Measurements from ENCODE around the gene TLCD3B. TPM values are rescaled to one million over a fixed set of nuclear protein-coding genes. Genes with fewer than 3 reads are reported as not detected.

TLCD3B gene
- total and polyA plus RNA-seq, 2 donors = 0.22 to 0.32 TPM

DNA sequence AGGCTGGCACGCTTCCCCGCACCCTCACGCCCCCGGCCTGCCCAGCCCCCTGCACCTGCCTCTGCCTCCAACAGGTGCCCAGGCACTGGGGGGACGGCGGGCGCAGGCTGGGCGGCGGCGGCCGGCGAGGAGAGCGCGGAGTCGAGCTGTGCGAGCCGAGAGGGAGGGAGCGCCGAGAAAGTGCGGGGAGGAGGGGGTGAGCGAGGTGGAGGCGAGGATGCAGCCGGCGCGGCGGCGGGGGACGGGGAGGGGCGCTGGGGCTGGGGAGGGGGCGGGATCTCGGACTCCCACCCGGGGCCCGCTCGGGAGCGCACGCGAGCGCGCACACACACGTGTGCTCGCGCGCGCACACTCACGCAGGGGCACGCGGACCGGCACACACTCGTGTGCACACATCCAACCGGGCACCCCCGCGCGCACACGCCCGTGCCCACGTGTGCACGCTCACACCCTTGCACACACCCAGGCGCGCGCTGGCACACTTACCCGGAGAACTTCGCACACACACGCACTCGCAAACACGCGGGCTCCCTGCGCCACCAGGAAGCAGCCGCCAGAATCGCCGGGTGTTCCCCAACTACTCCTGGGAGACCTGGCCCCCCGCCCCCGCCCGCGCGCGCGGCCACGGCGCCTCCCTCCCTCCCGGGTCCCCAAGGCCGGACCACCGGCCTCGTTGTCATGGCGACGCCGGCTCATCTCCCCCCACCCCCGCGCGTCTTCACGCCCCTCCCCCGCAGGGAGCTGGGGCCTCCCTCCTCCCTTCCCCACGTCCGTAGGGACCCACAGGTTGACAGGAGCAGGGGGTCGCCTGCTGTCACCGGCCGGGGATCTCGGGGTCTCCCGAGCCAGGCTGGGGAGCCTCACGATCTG is 20.0 kb downstream of the TLCD3B start, which contains the start of gene DOC2A:
Gene DOC2A (minus strand): TSS at position 184 of the 870 bp plus-strand sequence. CDS start 805 bp downstream, outside the sequence.
- peak within 1 kb of the TSS; percentile 43 for H3K4me3 ChIP-seq (ENCODE audit: low read depth, low read length)
- WGBS = under 1% methylated on average over 94 of the region's 99 CpGs
- no peaks in the 10 kb centered on the region for H3K4me1 ChIP-seq (ENCODE audit: insufficient read depth)
- no peaks in the 10 kb centered on the region for H3K36me3 ChIP-seq (ENCODE audit: insufficient read depth)
- no peak for DNase-seq (ENCODE audit: extremely low spot score)
- H3K27ac ChIP-seq (ENCODE audit: low read depth) = no peak within 1 kb of the TSS

DNA sequence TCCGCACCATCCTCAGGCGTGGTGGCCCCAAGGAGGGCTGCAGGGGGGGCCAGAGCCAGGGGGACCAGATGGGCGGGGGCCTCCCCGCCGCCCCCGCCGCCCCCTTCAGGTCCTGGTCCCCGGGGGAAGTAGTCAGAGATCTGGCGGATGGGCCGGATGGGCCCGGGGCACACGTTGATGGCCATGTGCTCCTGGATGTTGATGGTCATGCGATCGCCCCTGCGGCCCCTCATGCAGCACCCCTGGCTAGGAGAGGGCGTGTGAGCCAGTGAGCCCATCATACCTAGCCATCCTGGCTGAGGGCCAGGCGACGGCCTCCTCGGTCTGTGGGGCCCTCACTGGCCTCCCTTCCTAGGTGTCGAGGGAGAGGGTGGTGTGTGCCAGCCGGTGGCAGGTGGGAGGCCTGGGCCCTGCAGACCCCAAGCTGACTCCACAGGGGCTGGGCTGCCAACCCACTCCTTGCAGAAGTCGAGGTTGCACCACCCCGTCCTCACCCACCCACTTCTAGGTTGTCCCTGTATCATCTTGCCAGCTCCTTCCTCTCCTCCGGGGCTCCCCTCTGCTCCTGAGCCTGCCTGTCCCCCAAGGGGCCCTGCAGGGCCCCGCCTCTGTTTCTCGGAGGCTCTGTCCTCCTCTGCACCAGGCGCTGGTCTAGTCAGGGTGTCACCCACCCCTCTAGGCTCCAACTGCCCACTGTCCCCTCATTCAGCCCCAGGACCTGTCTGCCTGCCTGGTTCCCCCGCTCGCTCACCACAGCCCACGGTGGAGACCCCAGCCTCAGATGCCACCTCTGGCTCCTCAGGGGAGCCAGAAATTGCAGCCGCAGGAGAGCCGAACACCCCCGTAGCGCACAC is 20.9 kb downstream of the TLCD3B start:
- no peak overlapping the region for H3K27ac ChIP-seq (ENCODE audit: low read depth)
- DNase-seq (ENCODE audit: extremely low spot score) = no peak
- H3K4me3 ChIP-seq (ENCODE audit: low read depth, low read length) = peak overlapping the region; percentile 43
- 18% methylated on average over 34 of the region's 34 CpGs for WGBS
- no peaks in the 10 kb centered on the region for H3K36me3 ChIP-seq (ENCODE audit: insufficient read depth)
- no peaks in the 10 kb centered on the region for H3K4me1 ChIP-seq (ENCODE audit: insufficient read depth)

DNA sequence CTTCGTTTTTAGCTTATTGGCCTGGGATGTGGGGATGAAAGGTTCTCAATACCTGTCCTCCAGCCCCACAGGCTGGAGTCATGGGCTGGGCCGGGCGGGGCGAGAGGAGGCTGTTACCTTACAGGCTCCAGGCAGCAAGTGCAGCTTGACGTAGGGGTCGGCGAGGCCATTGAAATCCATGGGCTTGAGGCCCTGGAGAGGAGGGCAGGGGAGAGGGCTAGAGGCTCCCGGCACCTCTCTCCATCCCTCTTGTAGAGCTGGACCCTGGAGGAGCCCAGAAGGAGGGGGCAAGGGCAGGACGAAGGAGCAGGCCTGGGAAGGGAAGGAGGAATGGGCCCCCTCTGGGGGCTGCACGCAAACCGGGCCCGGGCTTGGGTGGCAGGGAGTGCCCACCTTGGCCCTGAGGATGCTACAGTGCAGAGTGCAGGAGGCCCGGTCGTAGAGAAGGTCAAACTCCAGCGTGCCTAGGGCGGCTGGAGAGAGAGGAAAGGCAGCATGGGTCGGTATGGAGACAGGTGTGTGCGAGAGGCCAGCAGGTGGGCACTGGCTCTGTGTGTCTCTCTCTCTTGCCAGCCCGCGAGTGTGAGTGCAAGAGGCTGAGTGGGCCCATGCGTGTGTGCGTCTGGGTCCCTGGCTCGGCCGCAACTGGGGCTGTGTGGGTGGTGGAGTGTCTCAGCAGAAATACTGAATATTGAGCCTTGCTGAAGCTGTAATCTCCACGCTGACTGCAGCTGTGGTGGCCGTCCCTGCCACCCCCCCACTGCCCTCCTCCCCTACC is 21.8 kb downstream of the TLCD3B start:
- WGBS = 51% methylated on average over 26 of the region's 26 CpGs
- no peaks in the 10 kb centered on the region for H3K4me1 ChIP-seq (ENCODE audit: insufficient read depth)
- no peak overlapping the region for H3K4me3 ChIP-seq (ENCODE audit: low read depth, low read length)
- H3K27ac ChIP-seq (ENCODE audit: low read depth) = no peak overlapping the region
- no peaks in the 10 kb centered on the region for H3K36me3 ChIP-seq (ENCODE audit: insufficient read depth)
- DNase-seq (ENCODE audit: extremely low spot score) = no peak

DNA sequence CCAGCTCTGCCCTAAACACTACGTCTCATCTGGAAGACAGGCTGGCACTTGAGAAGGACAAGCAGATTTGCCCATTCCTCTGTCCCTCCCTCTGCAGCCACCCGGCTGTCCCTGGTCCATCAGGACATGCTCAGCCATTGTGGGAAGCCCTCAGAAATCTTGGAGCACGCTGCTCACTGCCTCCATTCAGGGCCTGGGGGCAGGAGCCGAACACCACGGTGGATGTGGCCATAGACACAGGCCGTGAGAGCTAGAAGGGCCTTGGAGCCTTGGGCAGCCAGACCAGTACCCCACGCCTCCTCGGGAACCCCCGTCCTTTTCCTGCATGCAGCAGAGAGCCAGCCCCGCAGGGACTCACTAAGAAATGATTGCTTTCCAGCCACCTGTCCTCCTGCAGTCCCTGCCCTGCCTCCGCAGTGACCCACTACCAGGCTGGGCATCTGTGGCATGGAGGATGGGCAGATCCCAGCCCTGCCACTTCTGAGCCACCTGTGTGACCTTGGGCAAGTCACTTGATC is 23.6 kb downstream of the TLCD3B start:
- WGBS = 79% methylated on average over 11 of the region's 11 CpGs
- DNase-seq (ENCODE audit: extremely low spot score) = no peak
- H3K27ac ChIP-seq (ENCODE audit: low read depth) = no peak overlapping the region
- no peaks in the 10 kb centered on the region for H3K4me1 ChIP-seq (ENCODE audit: insufficient read depth)
- H3K4me3 ChIP-seq (ENCODE audit: low read depth, low read length) = no peak overlapping the region
- H3K36me3 ChIP-seq (ENCODE audit: insufficient read depth) = no peaks in the 10 kb centered on the region

DNA sequence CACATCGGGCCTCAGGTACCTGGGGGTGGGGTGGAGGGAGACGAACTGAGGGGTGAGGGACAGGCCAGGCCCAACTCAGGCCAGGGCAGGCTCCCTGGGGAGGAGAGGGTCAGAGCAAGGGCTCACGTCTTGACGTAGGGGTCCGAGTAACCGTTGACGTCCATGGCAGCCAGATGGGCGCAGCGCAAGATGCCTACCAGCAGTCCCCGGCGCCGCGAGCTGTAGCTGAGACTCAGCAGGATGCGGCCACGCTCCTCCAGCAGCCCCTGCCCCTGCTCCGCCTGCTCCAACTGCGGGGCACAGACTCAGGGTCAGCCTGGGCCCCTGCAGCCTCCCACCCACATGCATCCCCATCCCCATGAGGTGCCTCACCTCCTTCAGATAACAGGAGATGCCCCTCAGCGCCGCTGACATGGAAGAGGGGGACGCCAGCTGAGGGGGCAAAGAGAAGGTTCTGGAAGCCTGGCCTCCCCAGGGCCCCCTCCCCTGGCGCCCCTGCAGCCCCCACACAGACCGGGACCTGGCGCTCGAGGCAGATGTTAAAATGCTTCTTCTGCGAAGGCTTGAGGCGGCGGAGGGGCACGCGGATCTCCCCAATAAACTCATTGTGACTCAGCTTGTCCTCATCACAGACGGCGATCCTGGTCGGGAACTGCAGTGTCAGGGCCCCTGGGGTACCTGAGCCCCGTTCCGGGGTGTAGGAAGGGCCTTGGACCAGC is 24.3 kb downstream of the TLCD3B start:
- 83% methylated on average over 34 of the region's 34 CpGs for WGBS

DNA sequence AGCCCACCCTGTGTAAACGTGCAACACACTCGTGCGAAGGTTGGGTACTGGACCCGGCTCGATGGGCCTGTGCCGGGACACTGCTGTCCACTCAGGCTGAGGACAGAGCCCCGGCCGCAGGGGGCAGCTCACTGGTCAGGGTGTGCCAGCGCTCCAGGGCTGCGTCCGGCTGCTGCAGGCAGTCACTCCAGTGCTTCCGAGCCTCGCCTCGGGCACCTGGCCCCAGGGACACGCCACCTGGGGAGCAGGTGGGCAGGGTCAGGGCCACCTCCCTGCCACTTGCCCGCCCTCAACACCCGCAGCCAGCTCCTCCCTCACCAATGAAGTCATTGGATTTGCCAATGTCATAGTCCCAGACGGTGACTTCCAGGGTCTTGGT is 25.0 kb downstream of the TLCD3B start:
- H3K27ac ChIP-seq (ENCODE audit: low read depth) = no peak overlapping the region
- DNase-seq (ENCODE audit: extremely low spot score) = no peak
- no peaks in the 10 kb centered on the region for H3K4me1 ChIP-seq (ENCODE audit: insufficient read depth)
- H3K4me3 ChIP-seq (ENCODE audit: low read depth, low read length) = no peak overlapping the region
- 84% methylated on average over 18 of the region's 18 CpGs for WGBS
- H3K36me3 ChIP-seq (ENCODE audit: insufficient read depth) = no peaks in the 10 kb centered on the region

More for the DNA sequence above, 24.3 kb downstream of the TLCD3B start:
- H3K36me3 ChIP-seq (ENCODE audit: insufficient read depth) = no peaks in the 10 kb centered on the region
- H3K27ac ChIP-seq (ENCODE audit: low read depth) = no peak overlapping the region
- H3K4me1 ChIP-seq (ENCODE audit: insufficient read depth) = no peaks in the 10 kb centered on the region
- no peak for DNase-seq (ENCODE audit: extremely low spot score)
- no peak overlapping the region for H3K4me3 ChIP-seq (ENCODE audit: low read depth, low read length)

DNA sequence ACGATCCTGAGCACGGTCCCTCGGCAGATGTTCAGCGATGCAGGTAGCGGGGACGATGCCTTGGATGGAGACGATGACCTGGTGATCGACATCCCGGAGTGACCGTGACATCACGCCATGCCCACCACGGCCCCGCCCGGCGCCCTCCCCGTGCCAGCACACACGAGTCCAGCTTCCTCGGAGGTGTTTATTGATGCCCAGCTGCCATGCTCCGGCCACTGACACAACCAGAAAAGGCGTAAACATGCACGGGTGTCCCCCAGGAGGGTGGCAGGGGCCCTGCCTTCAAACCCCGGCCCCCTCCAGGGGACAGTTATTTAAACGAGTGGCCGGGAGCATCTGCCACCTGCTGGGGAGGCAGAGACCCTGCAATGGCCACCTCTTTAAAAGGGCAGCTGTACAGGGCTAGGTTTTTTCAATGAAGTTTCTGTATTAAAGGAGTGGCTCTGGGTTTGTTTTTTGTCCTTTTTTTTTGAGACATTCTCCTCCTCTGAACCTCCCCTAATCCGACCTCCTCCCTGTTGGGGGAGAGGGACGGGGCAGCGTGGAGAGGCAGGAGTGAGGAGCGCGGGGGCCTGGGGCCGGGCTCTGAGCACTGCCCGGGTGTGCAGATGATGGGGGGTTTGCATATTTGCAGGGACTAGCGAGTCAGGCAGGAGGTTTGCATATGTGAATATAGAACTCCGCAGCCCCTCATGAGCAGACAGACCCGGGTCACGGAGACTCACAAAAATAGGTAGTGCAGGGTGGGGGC is 25.6 kb downstream of the TLCD3B start:
- no peak for DNase-seq (ENCODE audit: extremely low spot score)
- Histone ChIP-seq H3K36me3 (ENCODE audit: insufficient read depth) (no peaks in the 10 kb centered on the region), H3K27ac (ENCODE audit: low read depth) (no peak overlapping the region), H3K4me1 (ENCODE audit: insufficient read depth) (no peaks in the 10 kb centered on the region), H3K4me3 (ENCODE audit: low read depth, low read length) (no peak overlapping the region)
- 59% methylated on average over 35 of the region's 35 CpGs for WGBS

DNA sequence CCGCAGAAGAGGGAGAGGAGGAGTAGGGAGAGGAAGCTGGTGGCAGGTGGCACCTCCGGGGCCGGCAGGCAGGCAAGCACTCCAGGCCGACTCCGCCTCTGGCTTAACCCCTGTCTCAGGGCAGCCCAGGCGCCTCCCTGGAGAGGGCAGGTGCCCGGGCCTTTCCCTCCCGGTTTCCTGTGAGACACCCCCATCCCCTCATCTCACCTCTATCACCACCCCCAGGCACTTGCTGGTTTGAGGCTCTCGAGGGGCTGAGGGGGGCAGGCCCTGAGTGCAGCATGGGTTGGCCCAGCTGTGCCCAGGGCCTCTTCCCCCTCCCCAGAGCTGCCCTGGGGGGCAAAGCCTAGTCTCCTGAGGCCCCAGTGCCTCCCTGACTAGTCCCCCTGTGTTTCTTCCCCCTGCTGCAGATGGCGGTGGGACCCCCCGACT is 26.2 kb downstream of the TLCD3B start:
- no peaks in the 10 kb centered on the region for H3K4me1 ChIP-seq (ENCODE audit: insufficient read depth)
- H3K27ac ChIP-seq (ENCODE audit: low read depth) = no peak overlapping the region
- H3K36me3 ChIP-seq (ENCODE audit: insufficient read depth) = no peaks in the 10 kb centered on the region
- H3K4me3 ChIP-seq (ENCODE audit: low read depth, low read length) = no peak overlapping the region
- DNase-seq (ENCODE audit: extremely low spot score) = no peak
- WGBS = 75% methylated on average over 11 of the region's 11 CpGs

DNA sequence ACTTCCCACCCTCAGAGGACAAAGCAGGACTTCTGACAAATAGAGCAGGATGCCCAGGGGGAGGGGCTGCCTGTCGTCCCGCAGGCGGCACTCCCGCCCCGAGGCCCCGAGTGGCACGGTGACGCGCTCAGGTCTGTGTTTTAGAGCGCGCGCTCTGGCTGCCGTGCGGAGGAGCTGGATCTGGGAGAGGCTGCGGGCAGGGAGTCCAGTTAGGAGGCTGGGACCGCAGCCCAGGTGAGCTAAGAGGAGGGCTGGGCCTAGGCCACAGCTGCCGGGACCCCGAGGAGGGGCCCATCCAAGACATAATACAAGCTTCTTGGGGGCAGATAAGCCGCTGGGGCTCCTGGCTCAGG is 26.7 kb downstream of the TLCD3B start:
- H3K27ac ChIP-seq (ENCODE audit: low read depth) = no peak overlapping the region
- H3K4me1 ChIP-seq (ENCODE audit: insufficient read depth) = no peaks in the 10 kb centered on the region
- H3K4me3 ChIP-seq (ENCODE audit: low read depth, low read length) = no peak overlapping the region
- H3K36me3 ChIP-seq (ENCODE audit: insufficient read depth) = no peaks in the 10 kb centered on the region
- no peak for DNase-seq (ENCODE audit: extremely low spot score)
- 81% methylated on average over 19 of the region's 19 CpGs for WGBS

DNA sequence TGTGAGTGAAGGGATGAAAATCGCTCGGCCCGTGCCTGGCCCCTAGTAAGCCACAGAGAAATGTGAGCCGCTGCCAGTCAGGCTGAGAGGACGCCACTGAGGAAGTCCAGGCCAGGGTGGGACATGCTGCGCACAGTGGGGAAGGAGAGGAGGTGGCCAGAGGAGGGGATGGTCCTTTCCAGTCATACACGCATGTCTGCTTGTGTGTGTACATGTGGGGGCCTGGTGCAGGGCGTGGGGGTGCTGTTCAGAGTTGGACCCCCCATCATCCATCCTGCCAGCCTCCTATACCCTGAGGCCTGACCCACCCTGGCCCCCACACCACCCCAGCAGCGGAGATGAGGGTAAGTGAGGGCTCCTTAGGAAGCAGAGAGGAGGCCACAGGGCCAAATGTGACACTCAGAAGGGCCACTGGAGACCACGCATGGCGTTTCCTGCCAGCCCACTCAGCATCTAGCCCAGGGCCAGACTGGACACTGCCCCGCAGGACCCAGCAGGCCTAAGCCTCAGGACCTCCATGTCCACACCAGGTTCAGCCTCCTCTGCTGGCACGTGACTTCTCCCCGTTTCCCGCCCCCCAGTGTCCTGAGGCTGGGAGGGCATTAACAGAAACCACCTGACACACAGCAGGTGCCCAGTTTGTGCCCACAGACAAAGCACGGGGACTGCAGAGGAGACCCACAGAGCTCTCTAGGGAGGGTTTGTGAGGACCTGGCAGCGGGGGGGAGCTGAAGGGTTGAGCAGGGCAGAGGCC is 27.2 kb downstream of the TLCD3B start:
- no peak overlapping the region for H3K27ac ChIP-seq (ENCODE audit: low read depth)
- no peaks in the 10 kb centered on the region for H3K36me3 ChIP-seq (ENCODE audit: insufficient read depth)
- H3K4me1 ChIP-seq (ENCODE audit: insufficient read depth) = no peaks in the 10 kb centered on the region
- no peak overlapping the region for H3K4me3 ChIP-seq (ENCODE audit: low read depth, low read length)
- 83% methylated on average over 17 of the region's 17 CpGs for WGBS
- no peak for DNase-seq (ENCODE audit: extremely low spot score)

DNA sequence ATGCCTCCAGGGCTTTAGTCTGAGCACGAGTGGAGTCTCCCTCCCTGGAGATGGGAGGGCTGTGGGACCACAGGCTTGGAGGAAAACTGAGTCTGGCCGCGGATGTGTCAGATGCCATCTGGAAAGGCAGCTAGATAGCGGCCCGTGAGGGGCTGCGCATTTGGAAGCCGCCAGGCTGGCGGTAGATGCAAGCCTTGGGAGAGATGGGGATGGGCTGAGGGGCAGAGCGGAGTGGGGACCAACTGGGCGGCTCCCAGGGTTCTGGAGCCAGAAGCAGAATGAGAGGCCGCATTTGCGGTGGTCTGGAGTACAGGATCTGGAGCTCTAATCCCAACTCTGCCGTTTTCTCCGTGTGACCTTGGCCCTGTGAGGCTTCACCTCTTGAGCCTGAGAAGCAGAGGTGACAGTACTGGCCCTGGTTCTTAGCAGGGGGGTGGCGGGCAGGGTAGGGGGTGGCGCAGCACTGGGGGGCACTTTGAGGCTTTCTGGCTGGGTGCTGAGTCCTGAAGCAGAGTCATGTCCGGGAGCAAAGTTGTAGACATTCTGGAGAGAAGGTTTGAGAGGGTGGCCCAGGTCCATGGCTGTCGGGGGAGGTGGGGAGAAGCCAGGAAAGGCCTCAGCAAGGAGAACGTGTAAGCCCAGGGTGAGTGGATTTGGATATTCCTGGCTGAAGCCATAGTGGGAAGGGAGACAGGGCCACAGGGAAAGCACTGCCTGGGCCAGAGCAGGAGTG is 28.3 kb downstream of the TLCD3B start:
- no peak for DNase-seq (ENCODE audit: extremely low spot score)
- H3K4me3 ChIP-seq (ENCODE audit: low read depth, low read length) = no peak overlapping the region
- H3K4me1 ChIP-seq (ENCODE audit: insufficient read depth) = no peaks in the 10 kb centered on the region
- no peak overlapping the region for H3K27ac ChIP-seq (ENCODE audit: low read depth)
- WGBS = 83% methylated on average over 19 of the region's 19 CpGs
- no peaks in the 10 kb centered on the region for H3K36me3 ChIP-seq (ENCODE audit: insufficient read depth)
